ENCODE data around the gene HOXA11.

HOXA11 gene

DNA sequence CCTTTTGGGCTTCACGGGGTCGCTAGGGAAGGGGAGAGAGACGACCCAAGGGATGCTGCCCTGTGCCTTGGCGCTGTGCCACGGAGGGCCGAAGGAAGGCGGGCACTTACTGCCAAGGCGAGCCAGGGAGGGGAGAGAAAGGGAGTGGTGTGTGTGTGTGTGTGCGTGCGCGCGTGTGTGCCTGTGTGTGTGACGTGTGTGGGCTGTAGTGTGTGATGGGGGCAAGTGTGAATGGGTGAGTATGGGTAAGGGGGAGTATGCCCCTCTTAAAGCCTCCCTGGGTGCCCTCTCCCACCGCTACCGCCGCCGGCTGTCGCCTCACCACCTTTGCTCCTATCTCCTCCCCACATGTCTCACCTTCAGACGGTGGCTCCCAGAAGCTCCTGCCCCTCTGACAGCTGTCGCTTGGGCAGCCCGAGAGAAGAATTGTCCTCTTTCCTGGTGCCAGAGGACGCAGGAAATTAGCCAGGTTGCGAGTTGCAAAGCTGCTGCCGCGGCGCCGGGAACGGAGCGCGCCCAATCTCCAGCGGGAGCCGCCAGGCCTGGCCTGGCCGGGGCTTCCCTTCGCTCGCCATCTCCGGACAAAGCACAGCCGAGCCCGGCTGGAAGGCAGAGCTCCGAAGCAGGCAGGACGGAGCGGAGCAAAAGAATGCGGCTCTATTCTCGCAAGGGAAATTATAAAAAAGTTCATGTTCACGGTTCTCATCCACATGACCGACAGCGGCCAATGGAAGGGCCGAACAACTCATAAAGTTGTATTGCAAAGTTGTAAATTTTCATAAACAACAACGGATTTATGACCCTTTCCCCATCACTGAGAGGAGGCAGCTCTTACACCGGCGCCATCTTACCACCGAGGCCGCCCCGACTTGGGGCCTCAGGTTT, 32.9 kb downstream of the HOXA11 start, which contains the start of gene HOXA3:
Gene HOXA3, minus strand, starts transcription at position 653 of the 885 bp plus-strand sequence. CDS start 41,943 bp downstream, outside the sequence.
- in situ Hi-C loops (cut with MboI; ENCODE audit: low sequenced_read_pairs) = loop anchor here (25.0 kb wide), 1 partner anchor 790 kb away; no protein-coding TSS in a partner anchor

DNA sequence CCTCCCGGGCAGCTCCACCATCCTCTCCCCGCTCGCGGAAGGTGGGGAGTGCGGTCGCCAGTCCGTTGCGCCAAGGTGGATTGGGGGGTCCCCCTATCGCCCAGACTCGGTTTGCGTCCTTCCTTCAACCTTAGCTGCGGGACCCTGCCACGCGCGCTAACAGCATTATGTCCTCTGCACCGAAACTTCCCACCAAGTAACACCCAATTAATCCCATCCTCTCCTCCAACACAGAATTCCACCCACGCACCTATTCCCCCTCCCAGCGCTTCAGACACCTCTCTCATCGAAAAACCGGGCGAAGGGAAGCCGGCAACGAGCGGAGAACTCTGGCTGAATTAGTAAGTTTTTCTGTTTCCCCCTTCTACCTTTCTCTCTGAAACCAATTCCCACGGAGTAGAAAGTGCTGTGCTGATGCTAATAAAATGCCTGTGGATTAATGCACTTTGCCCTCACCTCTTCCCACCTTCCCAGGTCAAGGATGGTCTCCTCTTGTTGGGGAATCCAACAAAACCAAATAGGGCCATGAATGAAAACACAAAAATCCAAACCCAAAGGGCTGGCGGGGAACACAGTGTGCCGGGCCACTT, 33.6 kb downstream of the HOXA11 start:
- in situ Hi-C loops (cut with MboI; ENCODE audit: low sequenced_read_pairs) = loop anchor here (25.0 kb wide), 1 partner anchor 789 kb away; no protein-coding TSS in a partner anchor

DNA sequence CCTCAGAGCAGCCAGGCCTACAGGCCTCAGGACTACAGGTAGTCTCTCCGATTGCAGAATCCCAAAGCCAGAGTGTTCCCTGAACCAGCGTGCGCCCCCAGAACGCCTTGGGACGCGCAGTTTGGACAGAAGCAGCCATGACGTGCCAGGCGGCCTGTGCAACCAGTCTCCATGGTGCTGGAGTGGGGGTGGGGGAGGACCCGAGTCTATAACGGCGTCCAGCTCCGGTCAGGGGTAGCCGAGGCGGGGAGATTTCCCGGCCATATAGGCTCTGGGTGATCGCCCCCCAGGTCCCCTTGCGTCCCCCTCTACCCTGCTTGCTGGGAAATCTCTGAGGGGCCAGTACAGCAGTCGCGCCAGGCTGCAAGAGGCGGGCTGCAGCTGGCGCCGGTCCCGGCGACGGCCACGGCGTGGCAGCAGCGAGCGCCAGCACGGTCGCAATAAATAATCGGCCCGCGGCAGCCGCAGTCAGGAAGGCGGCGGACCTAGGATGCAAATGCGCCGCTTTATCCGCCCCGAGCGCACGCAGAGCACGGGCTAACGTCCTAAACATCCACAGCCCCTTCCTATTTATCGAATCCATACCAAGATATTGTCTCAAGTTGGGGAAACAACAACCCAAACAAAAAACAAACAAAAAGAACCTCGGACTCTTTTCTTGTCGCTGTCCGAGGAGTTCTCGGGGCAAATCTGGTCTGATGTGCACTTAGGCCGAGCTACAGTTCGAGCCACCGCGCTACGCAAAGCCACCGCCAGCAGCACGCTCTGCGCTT, 34.3 kb downstream of the HOXA11 start:
- in situ Hi-C loops (cut with MboI; ENCODE audit: low sequenced_read_pairs) = loop anchor here (25.0 kb wide), 1 partner anchor 788 kb away; no protein-coding TSS in a partner anchor

DNA sequence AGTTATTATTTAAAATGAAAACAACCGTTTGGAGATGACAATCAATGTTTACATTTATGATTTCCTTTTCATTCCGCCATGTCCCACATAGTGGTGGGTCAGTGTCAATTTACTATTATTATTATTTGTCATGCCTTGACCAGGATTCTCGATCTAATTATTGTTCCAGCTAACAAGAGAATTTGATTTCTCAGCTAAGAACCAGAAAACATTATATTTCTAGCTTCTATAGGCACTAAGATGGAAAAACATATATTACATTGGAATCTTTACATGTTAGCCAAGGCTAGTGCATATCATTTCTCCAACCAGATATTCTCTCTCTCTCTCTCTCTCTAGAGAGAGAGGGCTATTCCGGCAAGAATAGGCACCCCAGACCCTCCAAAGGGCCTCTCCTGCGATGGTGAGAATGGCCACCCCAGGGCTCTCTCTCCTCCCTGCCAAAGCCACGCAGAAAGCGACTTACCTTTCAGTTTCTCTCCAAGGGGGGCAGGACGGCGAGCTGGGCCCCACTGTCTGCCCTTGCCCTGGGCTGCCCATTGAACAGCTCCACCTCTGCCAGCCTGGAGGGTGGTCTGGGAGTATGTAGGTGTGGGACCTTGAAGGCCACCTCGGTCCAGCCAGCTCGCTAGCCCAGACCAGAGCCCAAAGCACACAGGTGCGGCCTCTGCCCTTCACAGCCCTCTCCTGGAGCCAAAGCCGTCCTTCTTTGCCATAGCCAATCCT, 35.0 kb downstream of the HOXA11 start:
- in situ Hi-C loops (cut with MboI; ENCODE audit: low sequenced_read_pairs) = loop anchor here (25.0 kb wide), 1 partner anchor 788 kb away; no protein-coding TSS in a partner anchor

DNA sequence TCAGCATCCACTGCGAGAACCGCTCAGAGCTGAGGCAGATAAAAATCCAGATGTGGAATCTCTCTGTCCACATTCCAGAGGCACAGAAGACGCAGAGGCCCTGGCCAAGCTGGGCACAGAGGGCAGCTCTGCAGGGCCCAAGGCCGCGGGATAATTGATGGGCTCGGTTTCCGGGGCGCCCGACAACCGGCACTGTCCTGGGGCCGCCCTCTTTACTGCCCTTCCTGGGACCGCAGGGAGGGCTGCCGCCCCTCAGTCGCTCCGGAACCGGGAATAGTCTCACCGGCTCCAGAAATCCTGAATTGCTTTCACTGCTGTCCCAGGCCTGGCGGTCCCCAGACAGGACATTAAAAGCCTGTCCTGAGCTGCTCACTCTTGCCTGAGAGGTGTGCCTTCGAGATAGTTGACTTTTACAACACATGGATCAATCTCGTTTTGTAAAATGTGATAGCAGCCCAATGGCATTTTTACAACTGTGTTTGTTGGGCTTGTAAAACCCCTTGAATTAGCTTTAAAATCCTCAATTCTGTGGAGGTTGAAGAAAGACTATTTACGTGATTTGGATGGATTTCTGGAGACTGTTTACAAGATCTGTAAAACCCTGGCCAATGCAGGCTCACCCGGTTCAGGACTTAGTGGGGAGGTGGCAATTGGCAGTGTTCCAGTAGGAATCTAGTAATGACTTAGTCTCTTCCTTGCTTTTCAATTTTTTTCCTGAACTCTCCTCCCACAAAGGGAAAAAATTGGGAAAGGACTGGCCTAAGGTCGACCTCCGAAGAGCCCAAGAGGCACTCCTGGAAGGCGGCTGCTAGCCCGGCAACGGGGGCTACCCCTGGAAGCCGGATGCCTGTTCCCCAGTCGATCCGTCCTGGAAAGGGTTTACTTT, 36.0 kb downstream of the HOXA11 start:
- in situ Hi-C loops (cut with MboI; ENCODE audit: low sequenced_read_pairs) = no loop called here

DNA sequence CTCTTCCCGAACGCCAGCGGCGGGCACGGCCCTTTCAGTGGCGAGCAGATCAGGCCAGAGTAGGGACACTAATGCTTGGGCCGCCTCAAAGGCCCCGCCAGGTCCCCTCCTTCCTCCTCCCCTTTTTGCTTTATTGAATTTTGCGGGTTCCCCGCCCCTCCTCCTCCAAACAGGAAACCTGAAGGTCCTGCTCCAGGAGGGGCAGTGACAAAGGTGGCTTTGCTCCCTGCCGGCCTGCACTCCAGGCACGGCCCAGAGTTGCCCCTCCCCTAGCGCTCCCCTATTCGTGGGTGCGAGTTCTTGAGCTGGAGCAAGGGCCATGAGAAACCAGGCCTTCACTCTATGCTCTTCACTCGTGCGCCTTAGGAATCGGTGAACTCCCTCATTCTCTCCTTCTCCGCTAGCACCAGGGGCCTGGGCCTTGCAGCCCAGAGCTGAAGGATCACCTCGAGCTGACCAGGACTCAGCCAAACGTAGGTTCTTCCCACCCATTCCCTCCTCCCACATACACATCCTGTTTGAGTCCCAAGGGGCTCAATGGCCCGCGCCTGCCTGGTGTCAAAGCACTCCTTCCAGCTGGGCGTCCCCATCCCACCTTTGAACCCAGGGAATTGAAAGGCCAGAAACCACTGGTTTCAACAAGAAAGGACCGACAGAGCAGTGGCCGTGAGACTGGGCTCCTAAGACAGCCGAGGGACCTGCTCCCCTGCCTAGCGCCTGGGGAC, 36.8 kb downstream of the HOXA11 start:
- in situ Hi-C loops (cut with MboI; ENCODE audit: low sequenced_read_pairs) = no loop called here

DNA sequence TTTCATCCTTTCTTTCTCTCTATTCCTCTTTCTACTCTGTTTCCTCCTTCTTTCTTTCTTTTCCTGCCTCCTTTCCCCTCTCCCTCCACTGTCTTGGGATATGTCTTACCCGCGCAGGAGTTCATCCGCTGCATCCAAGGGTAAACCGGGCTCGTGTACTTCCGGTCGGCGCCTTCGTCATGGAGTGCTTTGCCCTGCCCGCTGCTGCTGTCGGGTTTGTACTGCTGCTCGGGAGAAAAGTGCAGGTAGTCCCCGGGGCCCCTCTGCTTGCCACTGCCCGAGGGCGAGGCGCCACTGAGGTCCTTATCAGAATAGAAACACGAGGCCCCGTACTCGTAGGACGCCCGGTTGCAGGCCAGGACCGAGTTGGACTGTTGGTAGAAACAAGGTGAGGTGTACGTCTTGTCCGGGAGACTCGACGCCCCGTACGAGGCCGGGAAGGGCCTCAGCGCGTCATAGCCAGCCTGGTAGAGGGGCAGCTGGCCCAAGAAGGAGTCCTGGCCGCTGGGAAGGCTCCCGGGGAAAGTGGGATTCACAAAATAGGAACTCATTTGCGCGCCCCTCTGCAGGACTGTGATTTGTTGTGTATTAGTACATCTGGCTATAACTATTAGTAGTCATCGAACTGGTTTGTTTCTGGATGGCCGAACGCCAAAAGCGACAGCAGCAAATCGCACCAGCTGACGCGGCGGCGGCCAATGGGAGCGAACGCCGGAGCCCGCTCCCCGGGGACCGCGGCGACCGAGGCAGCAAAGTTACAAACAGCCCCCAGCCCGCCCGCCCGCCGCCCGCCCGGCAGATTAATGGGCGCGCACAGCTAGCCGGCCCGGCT, 37.6 kb downstream of the HOXA11 start, which contains the start of gene HOXA6:
Gene HOXA6, minus strand, starts transcription at position 576 of the 832 bp plus-strand sequence. Its CDS starts 25 bp downstream, at position 551.
- in situ Hi-C loops (cut with MboI; ENCODE audit: low sequenced_read_pairs) = no loop called here

DNA sequence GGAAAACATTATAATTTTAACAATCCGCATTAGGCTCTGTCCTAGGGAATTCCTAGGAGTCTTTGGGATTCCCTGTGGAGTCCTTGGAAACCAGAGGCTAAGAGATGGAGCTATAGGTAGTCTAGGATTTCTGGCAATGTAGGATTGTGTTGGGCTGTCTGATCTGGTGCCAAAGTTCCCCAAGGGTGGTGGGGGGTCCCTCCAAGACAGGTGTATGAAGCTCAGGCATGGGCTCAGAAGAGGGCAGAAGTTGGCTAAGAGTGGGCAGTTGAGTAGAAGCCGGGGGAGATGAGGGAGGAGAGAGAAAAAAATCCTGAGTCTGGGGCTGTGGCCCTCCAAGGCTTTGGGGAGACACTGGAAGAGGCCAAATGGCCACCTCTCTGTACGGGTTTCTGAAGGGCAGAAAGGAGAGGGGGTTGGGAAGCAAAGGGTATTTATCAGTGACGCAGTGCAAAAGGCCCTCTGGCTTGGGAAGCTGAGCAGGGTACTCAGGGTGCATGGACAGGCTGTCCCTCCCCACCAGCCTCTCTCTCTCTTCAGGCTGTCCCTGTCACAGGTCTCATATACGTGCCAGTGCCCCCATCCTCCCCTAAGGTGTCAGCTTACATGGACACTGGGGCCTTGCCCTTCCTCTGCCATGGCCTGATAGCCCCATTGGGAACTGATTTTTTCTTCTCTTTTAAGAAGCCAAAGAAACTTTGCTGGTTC, 38.4 kb downstream of the HOXA11 start:
- in situ Hi-C loops (cut with MboI; ENCODE audit: low sequenced_read_pairs) = no loop called here

DNA sequence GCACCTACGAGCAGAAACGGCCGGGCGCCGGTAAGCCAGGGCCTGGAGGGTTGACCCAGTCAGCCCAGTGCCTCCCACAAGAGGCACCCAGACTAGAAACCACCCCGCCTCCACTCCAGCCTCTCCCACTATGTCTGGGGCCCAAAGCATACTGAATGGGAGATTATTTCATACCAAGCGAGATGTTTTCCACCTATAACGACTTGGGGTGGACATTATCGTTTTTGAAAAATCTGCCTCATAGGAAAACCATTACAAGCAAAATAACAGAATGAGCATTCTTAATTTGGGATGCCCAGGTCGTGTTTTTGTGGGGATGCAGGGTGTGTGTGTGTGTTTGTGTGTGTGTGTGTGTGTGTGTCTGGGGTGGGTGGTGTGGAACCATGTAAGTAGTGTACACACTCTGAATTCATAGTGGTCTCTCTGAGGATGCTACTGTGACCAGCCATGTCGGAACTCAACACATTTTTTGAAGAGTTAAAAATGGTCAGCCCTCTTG, 39.1 kb downstream of the HOXA11 start:
- in situ Hi-C loops (cut with MboI; ENCODE audit: low sequenced_read_pairs) = no loop called here

DNA sequence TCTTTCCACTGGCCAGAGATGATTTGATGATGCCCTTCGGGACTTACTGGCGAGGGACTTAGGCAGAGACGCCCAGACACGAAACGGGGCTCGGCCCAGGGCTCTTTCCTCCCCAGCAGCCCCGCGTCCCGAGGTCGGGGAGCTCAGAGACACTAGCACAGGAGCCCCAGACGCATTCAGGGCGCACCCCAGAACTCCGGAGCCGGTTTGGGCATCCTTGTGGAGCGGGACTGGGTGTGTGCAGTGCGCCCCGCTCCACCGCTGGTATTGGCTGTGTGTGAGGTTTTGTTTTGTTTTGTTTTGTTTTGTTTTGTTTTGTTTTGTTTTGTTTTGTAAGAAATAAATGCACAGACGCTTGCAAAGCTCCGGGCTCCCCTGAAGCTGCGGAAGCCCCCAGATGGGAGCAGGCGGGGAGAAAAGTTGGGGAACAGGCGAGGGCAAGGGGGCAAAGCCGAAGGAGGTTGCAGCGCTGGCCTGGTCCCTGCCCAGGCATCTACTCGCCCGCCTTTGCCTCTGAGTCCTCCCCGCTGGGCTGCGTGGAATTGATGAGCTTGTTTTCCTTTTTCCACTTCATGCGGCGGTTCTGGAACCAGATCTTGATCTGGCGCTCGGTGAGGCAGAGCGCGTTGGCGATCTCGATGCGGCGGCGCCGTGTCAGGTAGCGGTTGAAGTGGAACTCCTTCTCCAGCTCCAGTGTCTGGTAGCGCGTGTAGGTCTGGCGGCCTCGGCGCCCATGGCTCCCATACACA, 39.7 kb downstream of the HOXA11 start:
- in situ Hi-C loops (cut with MboI; ENCODE audit: low sequenced_read_pairs) = no loop called here

DNA sequence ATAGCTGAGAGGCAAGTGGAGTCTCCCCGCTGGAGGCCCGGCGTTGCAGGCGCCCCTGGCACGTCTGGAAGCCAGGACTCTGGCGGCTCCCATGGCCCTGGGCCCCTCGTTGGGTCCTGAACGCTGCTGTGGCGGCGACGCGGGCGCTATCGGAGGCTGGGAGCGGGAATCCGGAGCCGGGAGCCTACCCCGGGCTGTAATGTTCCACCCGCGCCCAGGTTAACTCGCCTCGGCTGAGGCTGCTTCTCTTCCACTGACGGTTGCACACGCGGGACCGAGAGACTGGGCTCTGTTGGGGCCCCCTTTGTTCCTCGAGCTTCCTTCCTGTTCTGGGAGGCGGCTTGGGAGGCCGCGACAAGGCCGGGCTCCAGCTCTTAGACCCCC, 40.3 kb downstream of the HOXA11 start:
- in situ Hi-C loops (cut with MboI; ENCODE audit: low sequenced_read_pairs) = no loop called here

DNA sequence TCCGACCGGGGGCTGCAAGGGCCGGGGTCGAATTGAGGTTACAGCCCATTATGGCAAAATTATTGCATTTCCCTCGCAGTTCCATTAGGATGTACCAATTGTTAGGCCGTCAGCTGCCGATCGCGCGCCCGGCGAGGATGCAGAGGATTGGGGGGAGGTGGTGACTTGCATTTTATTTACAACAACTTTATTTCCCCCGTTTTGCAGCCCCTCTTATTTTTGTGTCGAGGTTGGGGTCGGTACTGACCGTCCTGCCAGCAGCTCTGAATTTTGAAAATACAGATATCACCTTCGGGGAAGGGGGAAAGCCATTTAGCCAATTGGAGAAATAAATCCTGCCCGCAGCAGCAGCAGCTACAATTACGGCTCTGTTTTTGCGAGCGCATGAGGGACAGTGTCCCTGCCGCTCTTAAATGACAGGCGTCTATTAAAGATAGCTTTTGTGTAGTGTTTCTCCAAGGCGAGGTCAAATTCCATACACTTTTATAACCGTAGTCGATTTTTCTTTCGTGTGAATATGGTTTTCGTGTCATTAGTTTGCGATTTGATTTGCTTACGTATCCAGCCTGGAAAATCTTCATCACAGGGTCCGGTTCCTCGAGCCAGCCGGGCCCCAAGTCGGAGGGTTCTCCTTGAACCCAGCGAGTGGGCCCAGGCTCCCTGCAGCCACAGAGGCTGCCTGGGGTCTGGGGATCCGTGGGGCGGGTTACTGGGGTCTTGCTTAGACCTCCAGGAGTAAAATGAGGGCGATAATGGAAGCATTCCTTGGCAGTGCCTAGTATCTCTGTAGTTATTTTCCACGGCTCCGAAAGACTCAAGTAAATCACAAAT, 40.9 kb downstream of the HOXA11 start:
- in situ Hi-C loops (cut with MboI; ENCODE audit: low sequenced_read_pairs) = no loop called here

DNA sequence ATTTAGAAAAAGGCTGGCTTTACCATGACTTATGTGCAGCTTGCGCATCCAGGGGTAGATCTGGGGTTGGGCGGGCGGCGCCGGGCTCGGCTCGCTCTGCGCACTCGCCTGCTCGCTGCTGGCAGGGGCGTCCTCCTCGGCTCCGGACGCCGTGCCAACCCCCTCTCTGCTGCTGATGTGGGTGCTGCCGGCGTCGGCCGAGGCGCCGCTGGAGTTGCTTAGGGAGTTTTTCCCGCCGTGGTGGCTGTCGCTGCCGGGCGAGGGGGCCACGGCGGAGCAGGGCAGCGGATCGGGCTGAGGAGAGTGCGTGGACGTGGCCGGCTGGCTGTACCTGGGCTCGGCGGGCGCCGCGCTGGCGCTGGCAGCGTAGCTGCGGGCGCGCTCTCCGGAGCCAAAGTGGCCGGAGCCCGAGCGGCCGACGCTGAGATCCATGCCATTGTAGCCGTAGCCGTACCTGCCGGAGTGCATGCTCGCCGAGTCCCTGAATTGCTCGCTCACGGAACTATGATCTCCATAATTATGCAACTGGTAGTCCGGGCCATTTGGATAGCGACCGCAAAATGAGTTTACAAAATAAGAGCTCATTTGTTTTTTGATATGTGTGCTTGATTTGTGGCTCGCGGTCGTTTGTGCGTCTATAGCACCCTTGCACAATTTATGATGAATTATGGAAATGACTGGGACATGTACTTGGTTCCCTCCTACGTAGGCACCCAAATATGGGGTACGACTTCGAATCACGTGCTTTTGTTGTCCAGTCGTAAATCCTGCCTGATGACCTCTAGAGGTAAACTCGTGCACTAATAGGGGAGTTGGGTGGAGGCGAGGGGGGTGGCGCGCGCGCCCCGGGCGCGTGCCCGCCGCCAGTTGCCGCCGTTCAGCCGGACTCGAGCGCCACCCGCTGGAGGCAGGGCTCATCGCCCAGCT, 41.7 kb downstream of the HOXA11 start, which contains the start of gene HOXA5:
Gene HOXA5, minus strand, starts transcription at position 659 of the 927 bp plus-strand sequence. Its CDS starts 74 bp downstream, at position 585.
- in situ Hi-C loops (cut with MboI; ENCODE audit: low sequenced_read_pairs) = no loop called here

DNA sequence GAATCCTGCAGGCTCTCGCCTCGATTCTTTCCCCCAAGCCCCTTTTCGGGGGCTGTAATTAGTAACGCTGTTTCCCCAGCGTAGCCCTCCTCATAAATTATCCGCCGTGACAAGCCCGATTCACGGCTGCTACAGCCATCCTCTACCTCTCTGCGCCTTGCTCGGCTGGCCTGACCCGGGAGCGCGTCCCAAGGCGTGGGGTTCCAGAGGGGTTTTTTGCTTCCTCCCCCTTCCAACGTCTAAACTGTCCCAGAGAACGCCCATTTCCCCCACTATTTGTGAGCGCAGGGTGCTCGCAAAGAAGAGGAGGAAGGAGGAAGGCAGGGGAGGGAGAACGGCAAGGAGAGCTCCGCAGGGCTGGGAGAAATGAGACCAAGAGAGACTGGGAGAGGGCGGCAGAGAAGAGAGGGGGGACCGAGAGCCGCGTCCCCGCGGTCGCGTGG, 42.4 kb downstream of the HOXA11 start:
- in situ Hi-C loops (cut with MboI; ENCODE audit: low sequenced_read_pairs) = no loop called here
